Neuronal stem cell (in vitro differentiated cells): Measurements from ENCODE around the gene ZNF518A. TPM values are rescaled to one million over a fixed set of nuclear protein-coding genes. Genes with fewer than 3 reads are reported as not detected.

Source experiments
- DNase-seq: peaks from one replicate; pipeline ENCODE4 v3.0.0-alpha.2; 2013; ENCODE audit warnings: low spot score
- H2AFZ ChIP-seq: one replicate; pipeline ENCODE4 v1.6.1; 2013; ENCODE audit warnings: mild to moderate bottlenecking, low read length, inconsistent platforms
- H2AK5ac ChIP-seq: 2 replicates; pipeline ENCODE4 v1.6.1; 2013; ENCODE audit warnings: low read depth, mild to moderate bottlenecking, inconsistent platforms, low read length, moderate library complexity, mixed read lengths
- H2BK120ac ChIP-seq: 2 replicates; pipeline ENCODE4 v1.6.1; 2013; ENCODE audit warnings: low read depth, mild to moderate bottlenecking, inconsistent platforms, low read length, moderate library complexity, mixed read lengths
- H2BK12ac ChIP-seq: one replicate; pipeline ENCODE4 v1.6.1; 2013; ENCODE audit warnings: low read length, inconsistent platforms
- H2BK15ac ChIP-seq: 2 replicates; pipeline ENCODE4 v1.6.1; 2013; ENCODE audit warnings: mild to moderate bottlenecking, low read length, inconsistent platforms, mixed read lengths
- H2BK5ac ChIP-seq: one replicate; pipeline ENCODE4 v1.6.1; 2013; ENCODE audit warnings: inconsistent platforms, mild to moderate bottlenecking, low read length, moderate library complexity
- H3K14ac ChIP-seq: one replicate; pipeline ENCODE4 v1.6.1; 2013; ENCODE audit warnings: low read length, inconsistent platforms
- H3K18ac ChIP-seq: 2 replicates; pipeline ENCODE4 v1.6.1; 2013; ENCODE audit warnings: low read length, inconsistent platforms
- H3K23ac ChIP-seq: 2 replicates; pipeline ENCODE4 v1.6.1; 2013; ENCODE audit warnings: low read depth, mild to moderate bottlenecking, mixed read lengths, low read length, inconsistent platforms; ENCODE audit not compliant: poor library complexity
- H3K27ac ChIP-seq: replicated peaks from 3 replicates; pipeline ENCODE4 v1.5.1; 2013; ENCODE audit warnings: low read length, inconsistent platforms
- H3K27me3 ChIP-seq, 3 experiments: 2 replicates each; pipeline ENCODE4 v1.6.1; 2013; ENCODE audit warnings: low read length in 3 of 3, mild to moderate bottlenecking in 2 of 3, inconsistent platforms in 1 of 3, low read depth in 1 of 3, mixed read lengths in 1 of 3, moderate library complexity in 1 of 3; ENCODE audit not compliant: control insufficient read depth in 3 of 3, insufficient read depth in 3 of 3
- H3K36me3 ChIP-seq, 2 donors: replicated peaks in 1 of 2; 2 replicates each; pipeline ENCODE4 v1.6.1; 2013; ENCODE audit warnings: low read length in 2 of 2; ENCODE audit not compliant: control insufficient read depth in 2 of 2, insufficient read depth in 2 of 2
- H3K4ac ChIP-seq: 2 replicates; pipeline ENCODE4 v1.6.1; 2013; ENCODE audit warnings: inconsistent platforms, mild to moderate bottlenecking, low read length, moderate library complexity
- H3K4me1 ChIP-seq, 2 donors: 1 replicate in 1 of 2; 2 replicates in 1 of 2; pipeline ENCODE4 v1.6.1; 2013; ENCODE audit warnings: low read length in 2 of 2, low read depth in 1 of 2; ENCODE audit not compliant: control insufficient read depth in 2 of 2, insufficient read depth in 1 of 2
- H3K4me2 ChIP-seq: one replicate; pipeline ENCODE4 v1.6.1; 2013; ENCODE audit warnings: mild to moderate bottlenecking, low read length, inconsistent platforms; ENCODE audit not compliant: insufficient read depth, poor library complexity, severe bottlenecking
- H3K4me3 ChIP-seq, 2 donors: 2 replicates each; pipeline ENCODE4 v1.5.1; 2013; ENCODE audit warnings: low read length in 2 of 2, mild to moderate bottlenecking in 2 of 2, inconsistent platforms in 1 of 2, moderate library complexity in 1 of 2
- H3K79me1 ChIP-seq: one replicate; pipeline ENCODE4 v1.6.1; 2013; ENCODE audit warnings: low read depth, mild to moderate bottlenecking, inconsistent platforms, low read length, moderate library complexity
- H3K9ac ChIP-seq: one replicate; pipeline ENCODE4 v1.6.1; 2013; ENCODE audit warnings: mild to moderate bottlenecking, low read depth, low read length, inconsistent platforms; ENCODE audit not compliant: poor library complexity
- H3K9me3 ChIP-seq, 2 donors: replicated peaks in 1 of 2; 2 replicates each; pipeline versions ENCODE3 to v1.6.1; 2013; ENCODE audit warnings: low read length in 2 of 2, mild to moderate bottlenecking in 2 of 2, inconsistent platforms in 1 of 2, low read depth in 1 of 2, mixed read lengths in 1 of 2, moderate library complexity in 1 of 2; ENCODE audit not compliant: control insufficient read depth in 2 of 2, insufficient read depth in 1 of 2
- H4K8ac ChIP-seq: one replicate; pipeline ENCODE4 v1.6.1; 2013; ENCODE audit warnings: low read depth, mild to moderate bottlenecking, inconsistent platforms, low read length, moderate library complexity
- H4K91ac ChIP-seq: one replicate; pipeline ENCODE4 v1.6.1; 2013; ENCODE audit warnings: low read length, low read depth, mild to moderate bottlenecking, inconsistent platforms; ENCODE audit not compliant: poor library complexity
- WGBS, 2 donors: extraction: QIAGEN DNeasy Blood & Tissue Kit; methylation state at CpG; one replicate each; pipeline ENCODE4 v1.1.7; 2013; ENCODE audit warnings: missing lambda C conversion rate in 2 of 2, mixed read lengths in 1 of 2; ENCODE audit not compliant: insufficient read length in 2 of 2, insufficient replicate concordance in 1 of 2; ENCODE audit errors: extremely low coverage in 2 of 2; 5-methylcytosine and 5-hydroxymethylcytosine counted together
- polyA plus RNA-seq, 2 experiments: library from polyadenylated mRNA; stranded (reverse); fragments of 200-250 nt; gene quantifications; one replicate each; pipeline ENCODE4 v1.2.3, GENCODE V29; 2013

The ZNF518A gene, protein sequence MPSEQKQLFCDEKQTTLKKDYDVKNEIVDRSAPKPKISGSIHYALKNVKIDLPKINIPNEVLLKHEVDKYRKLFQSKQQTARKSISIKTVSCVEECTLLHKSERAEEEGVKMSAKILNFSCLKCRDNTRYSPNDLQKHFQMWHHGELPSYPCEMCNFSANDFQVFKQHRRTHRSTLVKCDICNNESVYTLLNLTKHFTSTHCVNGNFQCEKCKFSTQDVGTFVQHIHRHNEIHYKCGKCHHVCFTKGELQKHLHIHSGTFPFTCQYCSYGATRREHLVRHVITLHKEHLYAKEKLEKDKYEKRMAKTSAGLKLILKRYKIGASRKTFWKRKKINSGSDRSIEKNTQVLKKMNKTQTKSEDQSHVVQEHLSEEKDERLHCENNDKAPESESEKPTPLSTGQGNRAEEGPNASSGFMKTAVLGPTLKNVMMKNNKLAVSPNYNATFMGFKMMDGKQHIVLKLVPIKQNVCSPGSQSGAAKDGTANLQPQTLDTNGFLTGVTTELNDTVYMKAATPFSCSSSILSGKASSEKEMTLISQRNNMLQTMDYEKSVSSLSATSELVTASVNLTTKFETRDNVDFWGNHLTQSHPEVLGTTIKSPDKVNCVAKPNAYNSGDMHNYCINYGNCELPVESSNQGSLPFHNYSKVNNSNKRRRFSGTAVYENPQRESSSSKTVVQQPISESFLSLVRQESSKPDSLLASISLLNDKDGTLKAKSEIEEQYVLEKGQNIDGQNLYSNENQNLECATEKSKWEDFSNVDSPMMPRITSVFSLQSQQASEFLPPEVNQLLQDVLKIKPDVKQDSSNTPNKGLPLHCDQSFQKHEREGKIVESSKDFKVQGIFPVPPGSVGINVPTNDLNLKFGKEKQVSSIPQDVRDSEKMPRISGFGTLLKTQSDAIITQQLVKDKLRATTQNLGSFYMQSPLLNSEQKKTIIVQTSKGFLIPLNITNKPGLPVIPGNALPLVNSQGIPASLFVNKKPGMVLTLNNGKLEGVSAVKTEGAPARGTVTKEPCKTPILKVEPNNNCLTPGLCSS (N-terminal part only)
- 15.4 TPM for polyA plus RNA-seq (2013, experiment 1 of 2)
- polyA plus RNA-seq (2013, experiment 2 of 2): 17.9 TPM

DNA sequence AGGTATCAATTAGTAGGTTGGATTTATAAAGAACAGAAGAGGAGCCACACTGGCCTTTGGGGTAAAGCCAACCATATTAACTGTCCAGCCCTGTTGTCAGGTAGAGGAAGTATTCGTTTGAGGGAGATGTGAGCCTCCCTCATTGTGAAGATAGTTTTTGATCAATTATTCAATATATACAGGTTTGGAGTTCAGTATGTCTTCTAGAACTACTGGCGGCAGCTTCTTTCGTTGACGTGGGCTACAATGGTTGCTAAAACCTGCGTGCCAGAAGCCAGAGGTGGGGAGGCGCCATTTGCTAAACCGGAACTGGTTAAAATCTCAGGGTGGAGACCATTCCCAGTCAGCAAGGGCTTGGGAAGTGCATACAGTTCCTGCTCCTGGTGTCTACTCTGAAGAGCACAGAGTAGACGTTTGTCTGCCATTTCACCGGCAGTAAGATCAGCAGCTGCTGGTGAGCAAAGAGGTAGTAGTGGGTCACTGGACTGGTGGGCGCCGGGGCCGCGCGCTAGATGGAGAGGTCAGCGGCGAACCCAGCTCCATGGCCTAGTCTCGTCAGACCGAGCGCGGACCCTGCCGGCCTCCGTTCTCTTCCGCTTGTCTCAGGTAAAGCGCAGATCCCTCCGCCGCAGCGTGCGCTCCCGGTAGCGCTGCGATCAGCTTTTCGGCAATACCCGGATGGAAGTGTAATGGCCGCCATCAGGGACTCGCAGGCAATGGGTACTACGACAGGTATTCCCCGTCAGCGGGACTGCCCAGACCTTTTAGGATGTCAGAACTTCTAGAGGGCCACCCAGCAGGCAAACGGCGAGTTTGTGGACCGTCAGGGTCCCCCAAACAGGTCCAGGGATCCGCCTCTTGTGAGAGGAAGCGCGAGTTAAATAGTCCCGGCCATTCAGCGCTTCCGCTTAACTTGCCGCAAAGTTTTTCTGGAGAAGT lies at the start of gene ZNF518A:
Gene ZNF518A, plus strand, starts transcription at position 911 of the 939 bp plus-strand sequence. CDS start 26,026 bp downstream, outside the sequence.
- H3K4ac ChIP-seq: no peak within 1 kb of the TSS
- H3K79me1 ChIP-seq: no peaks in the 10 kb centered on the region
- H3K4me2 ChIP-seq: peak within 1 kb of the TSS; percentile 74
- no CpG with 5 or more reads among the region's 48 CpGs for WGBS, 2 donors
- H3K27ac ChIP-seq: peak within 1 kb of the TSS; percentile 99
- H2BK120ac ChIP-seq: peak within 1 kb of the TSS; percentile 65
- peak within 1 kb of the TSS; percentile 74 for H2BK15ac ChIP-seq
- H2BK5ac ChIP-seq: peak within 1 kb of the TSS; percentile 97
- peak within 1 kb of the TSS; percentile 86 for H3K9ac ChIP-seq
- H2AK5ac ChIP-seq: no peak within 1 kb of the TSS
- H2BK12ac ChIP-seq: peak within 1 kb of the TSS; percentile 88
- no peak within 1 kb of the TSS for H4K8ac ChIP-seq
- H4K91ac ChIP-seq: peak within 1 kb of the TSS; percentile 91
- peak within 1 kb of the TSS; percentile 76 for H3K23ac ChIP-seq
- H3K27me3 ChIP-seq: no peaks in the 10 kb centered on the region
- peaks cover 2% of the 10 kb centered on the region in 2 donors for H3K4me1 ChIP-seq
- H2AFZ ChIP-seq: peak within 1 kb of the TSS; percentile 98
- H3K36me3 ChIP-seq: peaks cover 0 to 23% of the 10 kb centered on the region in 2 donors
- no peaks in the 10 kb centered on the region for H3K9me3 ChIP-seq
- H3K4me3 ChIP-seq: peak within 1 kb of the TSS; percentile 92
- peak within 1 kb of the TSS; percentile 99 for H3K18ac ChIP-seq
- DNase-seq: peak; percentile 94
- H3K14ac ChIP-seq: peak within 1 kb of the TSS; percentile 33

GRCh38 chr10:96082153-96082552 lies 47.9 kb upstream of the ZNF518A start:
- no peak for DNase-seq
- no peak overlapping the region for H2BK12ac ChIP-seq
- no peak overlapping the region for H3K23ac ChIP-seq
- no peak overlapping the region for H2AK5ac ChIP-seq
- no peak overlapping the region for H3K14ac ChIP-seq
- no peak overlapping the region for H4K8ac ChIP-seq
- H3K4me2 ChIP-seq: no peak overlapping the region
- no CpG with 5 or more reads among the region's 2 CpGs for WGBS, 2 donors
- no peaks in the 10 kb centered on the region for H3K79me1 ChIP-seq
- no peak overlapping the region for H3K4ac ChIP-seq
- H3K4me3 ChIP-seq: no peak overlapping the region
- no peaks in the 10 kb centered on the region for H3K36me3 ChIP-seq
- no peak overlapping the region for H3K9ac ChIP-seq
- no peak overlapping the region for H2BK15ac ChIP-seq
- peaks cover 0 to 3% (median 0%) of the 10 kb centered on the region in 3 experiments for H3K27me3 ChIP-seq
- no peak overlapping the region for H2AFZ ChIP-seq
- no peak overlapping the region for H2BK5ac ChIP-seq
- no peak overlapping the region for H3K18ac ChIP-seq
- no peak overlapping the region for H4K91ac ChIP-seq
- no peak overlapping the region for H3K27ac ChIP-seq
- H3K9me3 ChIP-seq: no peaks in the 10 kb centered on the region
- no peaks in the 10 kb centered on the region for H3K4me1 ChIP-seq
- H2BK120ac ChIP-seq: no peak overlapping the region

DNA sequence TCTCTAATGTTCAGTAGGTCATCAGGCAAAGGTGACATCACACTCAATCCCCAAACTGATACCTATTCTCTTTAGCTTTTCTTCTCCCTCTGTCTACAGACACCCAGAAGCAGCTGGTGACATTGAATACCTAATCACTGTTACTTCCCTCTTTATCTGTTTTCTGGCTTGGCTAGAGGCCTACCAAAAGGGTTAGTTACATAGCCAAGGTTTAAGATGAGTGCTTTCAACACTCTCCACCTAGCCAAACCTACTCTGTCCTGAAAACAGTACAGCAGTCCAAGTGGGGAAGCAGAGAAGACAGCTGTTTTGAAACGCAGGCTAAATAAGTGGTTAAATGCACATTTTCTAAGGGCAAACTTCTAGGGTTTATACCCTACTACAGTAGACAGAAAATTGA lies 47.3 kb upstream of the ZNF518A start:
- Histone ChIP-seq H3K4me3 (no peak overlapping the region), H4K91ac (no peak overlapping the region), H2AFZ (no peak overlapping the region), H3K27ac (no peak overlapping the region), H2BK120ac (no peak overlapping the region), H2BK15ac (no peak overlapping the region), H3K4ac (no peak overlapping the region), H3K27me3 (peaks cover 0 to 3% (median 0%) of the 10 kb centered on the region in 3 experiments), H2AK5ac (no peak overlapping the region), H3K36me3 (no peaks in the 10 kb centered on the region), H3K79me1 (no peaks in the 10 kb centered on the region), H2BK12ac (no peak overlapping the region), H3K4me2 (no peak overlapping the region), H3K9me3 (no peaks in the 10 kb centered on the region), H3K14ac (no peak overlapping the region), H3K18ac (no peak overlapping the region), H4K8ac (no peak overlapping the region), H3K23ac (no peak overlapping the region), H3K4me1 (no peaks in the 10 kb centered on the region), H2BK5ac (no peak overlapping the region), H3K9ac (no peak overlapping the region)
- WGBS, 2 donors: no CpG with 5 or more reads among the region's 1 CpG
- no peak for DNase-seq
